Adrenal gland (tissue), 12 donors: ENCODE data around the gene XG. TPM values are rescaled to one million over a fixed set of nuclear protein-coding genes. Genes with fewer than 3 reads are reported as not detected.

ENCODE experiments used
- DNase-seq, 7 donors: peaks; one replicate each; pipeline ENCODE4 v3.0.0-alpha.2; 2019 to 2020
- H3K27ac ChIP-seq, 5 donors: fragments of 200-600 bp; sonication (generic) in 4 of 5; 1 replicate in 3 of 5; 2 replicates in 2 of 5; pipeline versions ENCODE4 v1.5.1 to v1.8.0; 2016 to 2020; ENCODE audit warnings: mild to moderate bottlenecking in 1 of 5
- H3K27me3 ChIP-seq: fragments of 200-600 bp; 2 replicates; pipeline ENCODE4 v1.8.0; 2021
- H3K36me3 ChIP-seq, 2 donors: fragments of 200-600 bp; replicated peaks in 1 of 2; 1 replicate in 1 of 2; 2 replicates in 1 of 2; pipeline versions ENCODE4 v1.5.1 to v1.8.0; 2018 to 2022
- H3K4me1 ChIP-seq, 2 donors: fragments of 200-600 bp; replicated peaks in 1 of 2; 1 replicate in 1 of 2; 2 replicates in 1 of 2; pipeline versions ENCODE4 v1.5.1 to v1.8.0; 2018 to 2021
- H3K4me3 ChIP-seq, 4 donors: fragments of 200-600 bp; sonication (generic) in 3 of 4; one replicate each; pipeline ENCODE4 v1.5.1; 2016 to 2018
- H3K9me3 ChIP-seq, 3 donors: fragments of 200-600 bp; sonication (generic) in 1 of 3; replicated peaks in 1 of 3; 1 replicate in 2 of 3; 2 replicates in 1 of 3; pipeline versions ENCODE4 v1.5.1 to v1.8.0; 2016 to 2021
- CTCF ChIP-seq, 6 experiments: fragments of 450-650 bp in 4 of 6; fragments of 200-600 bp in 2 of 6; sonication (generic) in 1 of 6; IDR thresholded peaks; 1 replicate in 5 of 6; 2 replicates in 1 of 6; pipeline versions ENCODE4 v1.5.1 to v1.8.0; 2016 to 2021; ENCODE audit warnings: antibody characterized with exemption in 6 of 6, mild to moderate bottlenecking in 2 of 6, moderate library complexity in 1 of 6
- POLR2A ChIP-seq, 2 donors: fragments of 450-650 bp; IDR thresholded peaks; one replicate each; pipeline ENCODE4 v1.6.1; 2017; ENCODE audit warnings: antibody characterized with exemption in 2 of 2, mild to moderate bottlenecking in 2 of 2, moderate library complexity in 1 of 2
- WGBS, 4 donors: extraction: QIAGEN DNeasy Blood & Tissue Kit in 2 of 4; methylation state at CpG; one replicate each; pipeline versions ENCODE4 v1.1.5 to v1.1.7; 2013 to 2017; 5-methylcytosine and 5-hydroxymethylcytosine counted together
- intact Hi-C, 2 donors: fragments of 100-400 bp; cut with DNase I; formaldehyde crosslinking; loops; one replicate each; pipeline versions ENCODE4 v1.14.1 to v1.15.0; 2022 to 2023
- polyA plus RNA-seq, 3 donors: library from polyadenylated mRNA; stranded (reverse); fragments of 200-250 nt in 2 of 3; fragments of 350-450 nt in 1 of 3; fragmentation: Illumina TruSeq in 1 of 3; extraction: RNeasy Lipid Tissue Mini Kit (QIAGEN cat#74804) in 1 of 3; gene quantifications; one replicate each; pipeline ENCODE4 v1.2.3, GENCODE V29; 2013 to 2014
- total RNA-seq, 9 donors: library from RNA; depleted of rRNA in 4 of 9; stranded (reverse); fragments of >200 nt in 4 of 9; fragments of 120-200 nt in 1 of 9; fragmentation: NEBNext Ultra II Directional in 1 of 9; extraction: Animal tissue kit (Norgen Biotek cat#: 25700) in 1 of 9; gene quantifications; one replicate each; pipeline versions ENCODE4 v1.1.0 to v1.2.4, GENCODE V29; 2013 to 2023
- donor health status: healthy with polysubstance abuse.
- donor health status: Bipolar disorder and iron deficiency.
- donor health status: DM: yes; HTN: yes; CAD: no.
- donor health status: DM: no; HTN: no; CAD: no.
- donor health status: DM: no; HTN: no; CAD: no.
- donor health status: DM: yes; HTN: yes; CAD: no.

The XG gene
- total and polyA plus RNA-seq, 12 donors = 0.06 to 0.07 TPM; not detected in 10

DNA sequence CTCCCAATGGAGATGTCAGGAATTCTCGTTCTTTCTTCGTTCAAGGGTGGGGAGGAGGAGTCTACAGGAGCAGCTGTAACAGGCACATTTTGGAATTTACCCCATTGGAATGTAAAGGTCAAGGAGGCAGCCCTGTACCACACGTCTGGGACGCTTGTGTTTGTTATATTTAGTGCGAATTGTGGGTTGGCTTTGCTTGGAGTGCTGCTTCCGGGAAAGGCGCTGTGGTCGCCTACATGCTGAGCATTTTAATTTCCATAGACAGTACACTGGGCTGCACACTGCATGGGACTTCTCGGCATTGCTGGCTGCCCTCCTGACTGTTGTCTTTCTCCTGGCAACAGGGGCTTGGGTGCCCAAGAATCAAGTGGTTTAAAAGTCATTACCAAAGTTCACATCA is 89.7 kb downstream of the XG start:
- no peak overlapping the region for H3K27ac ChIP-seq
- no peaks in the 10 kb centered on the region for H3K36me3 ChIP-seq
- no peaks in the 10 kb centered on the region for H3K9me3 ChIP-seq
- WGBS, 4 donors = 22 to 73% (median 61%) methylated on average over 3 to 9 of the region's 9 CpGs
- DNase-seq = no peak
- no peaks in the 10 kb centered on the region for H3K4me1 ChIP-seq
- H3K4me3 ChIP-seq = no peak overlapping the region
- TF ChIP-seq CTCF (IDR thresholded peaks at IDR 0.05) (no peak), POLR2A (IDR thresholded peaks at IDR 0.05) (no peak)
- no peaks in the 10 kb centered on the region for H3K27me3 ChIP-seq
- intact Hi-C loops = no loop called here

- H3K4me1 ChIP-seq = no peaks in the 10 kb centered on the region
- intact Hi-C loops = no loop called here
- TF ChIP-seq CTCF (IDR thresholded peaks at IDR 0.05) (no peak), POLR2A (IDR thresholded peaks at IDR 0.05) (no peak)
- no peaks in the 10 kb centered on the region for H3K9me3 ChIP-seq
- H3K36me3 ChIP-seq = no peaks in the 10 kb centered on the region
- no peak overlapping the region for H3K4me3 ChIP-seq
- no peak for DNase-seq
- H3K27ac ChIP-seq = no peak overlapping the region
- H3K27me3 ChIP-seq = no peaks in the 10 kb centered on the region
Measured at GRCh38 chrX:2846992-2847391, 95.2 kb downstream of the XG start.

GRCh38 chrX:2848871-2849301 is 97.0 kb downstream of the XG start:
- intact Hi-C loops = no loop called here
- no peaks in the 10 kb centered on the region for H3K4me1 ChIP-seq
- H3K4me3 ChIP-seq = no peak overlapping the region
- no peaks in the 10 kb centered on the region for H3K27me3 ChIP-seq
- no peak for DNase-seq
- H3K27ac ChIP-seq = no peak overlapping the region
- WGBS, 4 donors = 47 to 72% (median 61%) methylated on average over 9 of the region's 9 CpGs
- TF ChIP-seq POLR2A (IDR thresholded peaks at IDR 0.05) = no peak
- H3K36me3 ChIP-seq = no peaks in the 10 kb centered on the region
- H3K9me3 ChIP-seq = no peaks in the 10 kb centered on the region

GRCh38 chrX:2854918-2855317 is 103.1 kb downstream of the XG start:
- H3K4me1 ChIP-seq = no peaks in the 10 kb centered on the region
- no peaks in the 10 kb centered on the region for H3K9me3 ChIP-seq
- H3K36me3 ChIP-seq = no peaks in the 10 kb centered on the region
- intact Hi-C loops = no loop called here
- TF ChIP-seq CTCF (IDR thresholded peaks at IDR 0.05) = no peak
- TF ChIP-seq POLR2A (IDR thresholded peaks at IDR 0.05) = no peak
- 90 to 96% (median 93%) methylated on average over 19 to 21 of the region's 21 CpGs for WGBS, 4 donors
- no peak overlapping the region for H3K4me3 ChIP-seq
- H3K27ac ChIP-seq = no peak overlapping the region
- no peaks in the 10 kb centered on the region for H3K27me3 ChIP-seq
- no peak for DNase-seq

DNA sequence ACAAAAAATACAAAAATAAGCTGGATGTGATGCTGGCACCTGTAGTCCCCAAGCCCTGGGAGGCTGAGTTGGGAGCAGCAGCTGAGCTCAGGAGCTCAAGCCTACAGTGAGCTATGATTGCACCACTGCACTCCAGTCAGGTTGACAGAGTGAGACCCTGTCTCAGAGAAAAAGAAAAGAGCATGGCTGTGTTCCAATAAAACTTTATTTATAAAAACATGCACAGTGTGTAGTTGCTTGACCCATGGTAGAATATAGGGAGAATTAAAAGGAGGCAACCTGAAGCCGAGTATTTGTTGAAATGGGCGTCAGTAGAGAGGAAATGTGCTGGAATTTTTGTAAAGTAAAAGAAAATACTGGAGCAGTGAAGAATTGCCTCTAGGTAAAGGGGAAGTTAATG is 103.9 kb downstream of the XG start:
- intact Hi-C loops = no loop called here
- Histone ChIP-seq H3K27ac (no peak overlapping the region), H3K9me3 (no peaks in the 10 kb centered on the region), H3K4me3 (no peak overlapping the region), H3K27me3 (no peaks in the 10 kb centered on the region), H3K36me3 (no peaks in the 10 kb centered on the region), H3K4me1 (no peaks in the 10 kb centered on the region)
- 88 to 91% (median 90%) methylated on average over 2 of the region's 2 CpGs for WGBS, 4 donors
- TF ChIP-seq POLR2A (IDR thresholded peaks at IDR 0.05) = no peak
- TF ChIP-seq CTCF (IDR thresholded peaks at IDR 0.05) = no peak
- DNase-seq = no peak
